ENCODE measurements around the gene SLC18A3. TPM values are rescaled to one million over a fixed set of nuclear protein-coding genes. Genes with fewer than 3 reads are reported as not detected.

The SLC18A3 gene
- total RNA-seq, 1 experiment from 2014 or later, result not detected

GRCh38 chr10:49627038-49627437 is 16.9 kb downstream of the SLC18A3 start:
- DNase-seq (ENCODE audit: low read depth), result no peak

GRCh38 chr10:49627644-49628247 is 17.6 kb downstream of the SLC18A3 start:
- no peak for DNase-seq (ENCODE audit: low read depth)

GRCh38 chr10:49628599-49628998 is 18.5 kb downstream of the SLC18A3 start:
- DNase-seq (ENCODE audit: low read depth), result no peak

GRCh38 chr10:49629431-49629881 is 19.3 kb downstream of the SLC18A3 start:
- no peak for DNase-seq (ENCODE audit: low read depth)

- DNase-seq (ENCODE audit: low read depth), result no peak
Observed at GRCh38 chr10:49631975-49632374, 21.9 kb downstream of the SLC18A3 start.

- no peak for DNase-seq (ENCODE audit: low read depth)
Observed at GRCh38 chr10:49632406-49633317, 22.6 kb downstream of the SLC18A3 start.

GRCh38 chr10:49633327-49634068 is 23.4 kb downstream of the SLC18A3 start:
- DNase-seq (ENCODE audit: low read depth), result no peak

- no peak for DNase-seq (ENCODE audit: low read depth)
Observed at GRCh38 chr10:49634069-49634660, 24.1 kb downstream of the SLC18A3 start.

GRCh38 chr10:49642311-49642710 is 32.2 kb downstream of the SLC18A3 start:
- no peak for DNase-seq (ENCODE audit: low read depth)

GRCh38 chr10:49643241-49644034 is 33.3 kb downstream of the SLC18A3 start:
- DNase-seq (ENCODE audit: low read depth), result no peak

- no peak for DNase-seq (ENCODE audit: low read depth)
Observed at GRCh38 chr10:49644035-49644646, 34.0 kb downstream of the SLC18A3 start.

GRCh38 chr10:49645417-49645816 is 35.3 kb downstream of the SLC18A3 start:
- DNase-seq (ENCODE audit: low read depth), result no peak

- no peak for DNase-seq (ENCODE audit: low read depth)
Observed at GRCh38 chr10:49645871-49646870, 36.1 kb downstream of the SLC18A3 start.

GRCh38 chr10:49647554-49647953 is 37.4 kb downstream of the SLC18A3 start:
- DNase-seq (ENCODE audit: low read depth), result no peak

GRCh38 chr10:49647985-49648795 is 38.1 kb downstream of the SLC18A3 start:
- DNase-seq (ENCODE audit: low read depth), result no peak

GRCh38 chr10:49649294-49649693 is 39.2 kb downstream of the SLC18A3 start:
- DNase-seq (ENCODE audit: low read depth), result peak; percentile 13

GRCh38 chr10:49649936-49650723 is 40.0 kb downstream of the SLC18A3 start:
- no peak for DNase-seq (ENCODE audit: low read depth)

GRCh38 chr10:49650724-49651034 is 40.6 kb downstream of the SLC18A3 start:
- no peak for DNase-seq (ENCODE audit: low read depth)
